Activated naive CD4-positive, alpha-beta T cell treated with anti-CD3 and anti-CD28 coated beads for 36 hours (primary cell): ENCODE measurements around the gene CRK. TPM values are rescaled to one million over a fixed set of nuclear protein-coding genes. Genes with fewer than 3 reads are reported as not detected.

ENCODE experiments used
- CTCF ChIA-PET: fragments of 350-600 bp; sonication (Branson Sonifier 250); formaldehyde crosslinking; loops from one replicate; lab custom pipeline; 2021; ENCODE audit warnings: antibody characterized with exemption; lab: Charles Lee
- DNase-seq: peaks from one replicate; pipeline ENCODE4 v3.0.0-alpha.2; 2020
- H3K27ac Mint-ChIP-seq: one replicate; pipeline ENCODE4 v1.8.0; 2021; ENCODE audit warnings: mild to moderate bottlenecking, mixed read lengths
- H3K27me3 Mint-ChIP-seq: one replicate; pipeline ENCODE4 v1.8.0; 2021; ENCODE audit warnings: low read depth, mixed read lengths
- H3K36me3 Mint-ChIP-seq: one replicate; pipeline ENCODE4 v1.8.0; 2021; ENCODE audit warnings: low read depth, mixed read lengths
- H3K4me1 Mint-ChIP-seq: one replicate; pipeline ENCODE4 v1.8.0; 2021; ENCODE audit warnings: low read depth, mixed read lengths
- H3K4me3 Mint-ChIP-seq: one replicate; pipeline ENCODE4 v1.8.0; 2021; ENCODE audit warnings: mild to moderate bottlenecking, moderate library complexity, mixed read lengths
- H3K9me3 Mint-ChIP-seq: one replicate; pipeline ENCODE4 v1.8.0; 2021; ENCODE audit warnings: mixed read lengths
- intact Hi-C: fragments of 100-400 bp; cut with micrococcal nuclease; formaldehyde crosslinking; loops from one replicate; pipeline ENCODE4 v1.15.1; 2023
- total RNA-seq, 2 experiments: library from RNA; stranded (reverse); gene quantifications; one replicate each; pipeline ENCODE4 v1.2.3, GENCODE V29; 2021

CRK gene
- 10 to 100 TPM; 10.6 to 14.1 TPM for total RNA-seq

DNA sequence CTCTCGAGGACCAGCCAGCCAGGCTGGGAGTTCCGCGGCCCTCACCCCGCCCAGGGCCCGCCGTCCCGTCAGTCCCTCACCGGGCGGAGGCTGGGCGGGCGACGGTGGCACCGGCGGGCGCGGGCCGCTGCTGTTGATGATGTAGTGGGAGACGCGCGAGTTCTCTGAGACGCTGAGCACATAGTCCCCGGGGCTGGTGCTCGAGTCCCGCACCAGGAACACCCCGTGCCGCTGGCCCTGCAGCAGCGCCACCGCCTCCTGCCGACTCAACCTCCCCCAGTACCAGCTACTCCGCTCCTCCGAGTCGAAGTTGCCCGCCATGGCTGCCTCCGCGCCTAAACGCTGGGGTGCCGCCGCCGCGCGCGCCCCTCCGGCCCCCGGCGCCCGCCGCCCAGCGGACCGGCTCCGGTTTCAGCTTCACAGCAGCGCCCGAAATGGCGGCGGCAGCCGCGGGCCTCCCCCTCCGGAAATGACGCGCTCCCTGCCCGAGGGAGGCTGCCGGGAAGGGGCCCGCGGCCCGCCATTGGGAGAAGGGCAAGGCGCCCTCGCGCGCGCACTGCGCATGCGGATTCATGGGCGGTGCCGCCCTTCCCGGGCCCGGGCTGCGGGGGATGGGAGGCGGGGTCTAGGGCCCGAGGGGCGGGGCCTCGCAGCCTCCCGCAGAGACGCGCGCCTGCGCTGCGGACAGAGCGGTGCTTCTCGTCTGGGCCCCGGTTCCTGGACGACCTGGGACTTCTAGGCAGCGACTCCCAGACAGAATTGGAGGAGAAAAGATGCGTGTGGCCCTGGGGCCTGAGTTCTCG is at the start of gene CRK:
Gene CRK, minus strand, starts transcription at position 436 of the 803 bp plus-strand sequence. Its CDS starts 115 bp downstream, at position 321.
- CTCF ChIA-PET: no interaction called here
- intact Hi-C loops: loop anchor here (1.0 to 5.0 kb wide), 5 partner anchors 31 to 106 kb away; partner anchors contain the start of genes INPP5K, PITPNA and YWHAE
- Mint-ChIP-seq H3K9me3 (no peaks in the 10 kb centered on the region), H3K27ac (peak within 1 kb of the TSS; percentile 81), H3K27me3 (peaks cover under 1% of the 10 kb centered on the region), H3K4me3 (peak within 1 kb of the TSS; percentile 86), H3K36me3 (peaks cover 11% of the 10 kb centered on the region), H3K4me1 (peaks cover 57% of the 10 kb centered on the region)
- DNase-seq: peak; percentile 98

DNA sequence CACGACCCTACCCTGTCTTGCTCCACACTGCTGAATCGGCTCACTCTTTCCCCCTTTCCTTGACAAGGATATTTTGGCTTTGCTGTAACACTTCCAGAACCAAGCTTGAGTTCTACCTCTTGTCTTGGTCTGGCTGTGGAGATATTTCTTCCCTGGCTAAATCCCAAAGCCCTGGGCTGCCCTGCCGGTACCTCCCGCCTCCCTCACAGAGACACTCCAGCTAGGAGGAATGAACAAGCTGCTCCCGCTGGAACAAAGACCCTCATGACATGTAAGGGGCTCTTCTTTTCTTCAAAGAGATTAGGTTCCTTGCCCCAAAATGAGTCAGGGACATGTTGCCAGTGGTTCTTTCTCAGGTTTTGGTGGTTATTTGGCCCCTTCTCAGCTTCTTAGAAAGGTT is 49.6 kb upstream of the CRK start:
- CTCF ChIA-PET: interaction anchor here (1.1 to 1.4 kb wide), 2 partner anchors 11 to 125 kb away, joined by 3 to 6 read pairs; partner anchors contain the start of gene INPP5K
- intact Hi-C loops: no loop called here
- Mint-ChIP-seq H3K9me3 (no peaks in the 10 kb centered on the region), H3K27me3 (no peaks in the 10 kb centered on the region), H3K36me3 (peaks cover 6% of the 10 kb centered on the region), H3K4me3 (no peak overlapping the region), H3K27ac (no peak overlapping the region), H3K4me1 (peaks cover 2% of the 10 kb centered on the region)
- no peak for DNase-seq

DNA sequence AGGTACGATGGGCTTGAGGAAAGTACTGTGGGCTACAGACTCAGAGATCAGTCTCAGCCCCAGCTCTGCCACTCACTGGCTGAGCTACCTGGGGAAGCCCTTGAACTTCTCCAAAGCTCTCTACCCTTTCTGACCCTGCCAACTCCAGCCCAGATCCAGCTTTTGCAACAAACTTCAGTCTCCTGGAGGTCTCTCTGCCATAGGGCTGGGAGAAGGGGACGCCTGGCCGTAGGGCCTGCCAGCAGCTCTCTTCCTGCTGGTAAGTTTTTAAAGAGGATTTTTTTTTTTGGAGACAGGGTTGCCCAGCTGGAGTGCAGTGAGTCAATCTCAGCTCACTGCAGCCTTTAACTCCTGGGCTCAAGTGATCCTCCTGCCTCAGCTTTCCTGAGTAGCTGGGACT is 48.8 kb upstream of the CRK start:
- no peak overlapping the region for H3K27ac Mint-ChIP-seq
- CTCF ChIA-PET: interaction anchor here (0.6 to 1.4 kb wide), 5 partner anchors 11 to 140 kb away, joined by 3 to 6 read pairs (median 4); partner anchors contain the start of gene INPP5K
- H3K4me1 Mint-ChIP-seq: peaks cover 2% of the 10 kb centered on the region
- no peak overlapping the region for H3K4me3 Mint-ChIP-seq
- intact Hi-C loops: no loop called here
- no peak for DNase-seq
- no peaks in the 10 kb centered on the region for H3K27me3 Mint-ChIP-seq
- no peaks in the 10 kb centered on the region for H3K9me3 Mint-ChIP-seq
- peaks cover 6% of the 10 kb centered on the region for H3K36me3 Mint-ChIP-seq

DNA sequence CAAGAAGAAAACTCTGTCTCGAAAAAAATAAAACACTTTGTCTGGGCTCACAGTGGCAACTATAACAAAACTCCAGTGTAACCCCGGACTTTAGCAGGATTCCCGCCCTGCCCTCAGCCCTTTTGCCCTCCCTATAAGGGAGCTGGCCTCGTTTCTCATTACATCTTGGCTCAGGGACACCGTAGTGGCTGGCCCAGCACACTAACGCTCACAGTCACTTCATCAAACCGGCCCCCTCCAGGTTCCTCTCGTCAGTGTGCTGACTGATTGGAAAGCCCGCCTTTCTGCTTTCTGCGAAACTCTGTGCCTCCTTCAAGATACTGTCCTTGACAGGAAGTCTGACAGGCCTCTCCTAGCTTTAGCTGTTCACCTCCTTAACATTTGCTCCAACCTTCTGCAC is 47.7 kb upstream of the CRK start:
- Mint-ChIP-seq H3K27me3 (no peaks in the 10 kb centered on the region), H3K27ac (no peak overlapping the region), H3K4me3 (no peak overlapping the region), H3K9me3 (no peaks in the 10 kb centered on the region), H3K4me1 (no peaks in the 10 kb centered on the region), H3K36me3 (peaks cover 6% of the 10 kb centered on the region)
- intact Hi-C loops: no loop called here
- DNase-seq: no peak
- CTCF ChIA-PET: interaction anchor here (1.2 kb wide), 1 partner anchor 29 kb away, joined by 3 read pairs; no protein-coding TSS in a partner anchor

DNA sequence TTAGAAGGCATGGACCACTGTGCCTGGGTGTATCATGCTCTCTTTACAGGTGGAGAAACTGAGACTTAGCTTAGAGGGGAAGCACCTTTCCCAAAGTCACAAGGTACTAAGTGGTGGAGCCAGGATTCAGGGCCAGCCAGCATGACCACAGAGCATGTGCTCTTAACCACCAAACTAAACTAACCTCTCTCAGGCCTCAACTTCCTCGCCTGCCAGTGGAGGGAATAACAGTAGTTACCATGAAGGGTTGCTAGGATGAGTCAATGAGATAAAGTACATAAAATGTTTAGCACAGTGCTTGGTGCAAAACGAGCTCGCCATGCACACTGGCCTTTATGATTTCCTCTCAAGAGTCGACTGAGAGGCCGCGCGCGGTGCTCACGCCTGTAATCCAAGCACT is 42.8 kb upstream of the CRK start:
- H3K27ac Mint-ChIP-seq: no peak overlapping the region
- intact Hi-C loops: no loop called here
- DNase-seq: no peak
- H3K27me3 Mint-ChIP-seq: no peaks in the 10 kb centered on the region
- CTCF ChIA-PET: no interaction called here
- no peaks in the 10 kb centered on the region for H3K4me1 Mint-ChIP-seq
- H3K4me3 Mint-ChIP-seq: no peak overlapping the region
- no peaks in the 10 kb centered on the region for H3K36me3 Mint-ChIP-seq
- H3K9me3 Mint-ChIP-seq: no peaks in the 10 kb centered on the region

DNA sequence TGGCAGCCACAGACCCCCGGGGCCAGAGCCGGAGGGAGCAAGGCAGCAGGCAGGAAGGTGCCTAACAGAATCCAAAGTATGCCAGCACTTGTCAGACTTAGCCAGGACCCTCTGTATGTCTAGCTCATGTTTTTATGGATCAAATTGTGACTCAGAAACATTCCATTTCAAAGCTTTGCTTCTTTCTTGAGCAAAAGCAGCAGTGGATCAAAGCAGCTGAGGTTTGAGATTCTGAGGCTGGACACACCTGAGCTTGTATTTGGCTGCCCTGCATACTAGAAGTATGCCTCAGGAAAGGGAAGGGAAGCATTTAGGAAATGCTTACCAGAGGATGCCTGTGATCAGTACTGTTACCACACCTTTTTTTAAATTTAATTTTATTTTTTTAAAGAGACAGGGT is 42.2 kb upstream of the CRK start:
- CTCF ChIA-PET: no interaction called here
- Mint-ChIP-seq H3K36me3 (no peaks in the 10 kb centered on the region), H3K27me3 (no peaks in the 10 kb centered on the region), H3K4me3 (no peak overlapping the region), H3K9me3 (no peaks in the 10 kb centered on the region), H3K27ac (no peak overlapping the region), H3K4me1 (no peaks in the 10 kb centered on the region)
- intact Hi-C loops: no loop called here
- no peak for DNase-seq

DNA sequence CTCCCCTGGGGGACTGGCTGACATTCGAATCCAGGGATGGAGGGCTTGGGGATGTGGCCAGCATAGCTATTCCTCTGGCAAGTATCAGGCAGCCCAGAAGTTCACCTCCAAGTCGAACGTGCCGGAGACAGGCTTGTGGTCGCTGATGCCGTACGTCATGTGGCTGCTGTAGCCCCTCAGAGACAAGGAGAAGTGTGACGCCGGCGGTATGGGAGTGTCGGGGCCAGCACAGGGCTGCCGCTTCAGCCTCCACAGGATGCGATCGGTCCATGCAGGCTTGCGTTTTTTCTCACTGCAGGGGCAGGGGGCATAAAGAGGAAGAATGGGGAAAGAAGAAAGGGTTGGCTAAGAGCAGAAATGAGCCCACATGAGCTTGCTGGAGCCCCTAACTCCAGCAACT is 41.8 kb upstream of the CRK start:
- Mint-ChIP-seq H3K4me3 (no peak overlapping the region), H3K9me3 (no peaks in the 10 kb centered on the region)

DNA sequence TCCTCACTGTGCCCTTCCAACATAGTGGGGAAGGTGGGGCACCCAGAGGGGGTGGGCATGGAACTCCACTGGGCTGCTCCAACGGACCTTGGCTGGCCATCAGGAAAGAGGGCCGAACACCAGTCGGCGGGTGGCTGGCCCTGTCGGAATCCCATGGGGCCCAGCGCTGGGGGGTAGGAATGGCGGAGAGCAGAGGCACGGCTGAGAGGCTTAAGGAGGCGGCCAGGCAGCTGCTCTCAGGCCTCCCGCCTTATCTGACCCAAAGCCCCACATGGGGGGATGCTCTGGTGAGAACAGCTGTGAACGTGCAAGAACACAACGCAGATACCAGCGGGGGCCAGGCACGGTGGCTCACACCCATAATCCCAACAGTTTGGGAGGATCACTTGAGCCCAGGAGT is 40.8 kb upstream of the CRK start:
- no peak overlapping the region for H3K27ac Mint-ChIP-seq
- no peaks in the 10 kb centered on the region for H3K36me3 Mint-ChIP-seq
- no peaks in the 10 kb centered on the region for H3K9me3 Mint-ChIP-seq
- intact Hi-C loops: no loop called here
- peaks cover 8% of the 10 kb centered on the region for H3K4me1 Mint-ChIP-seq
- no peak for DNase-seq
- CTCF ChIA-PET: no interaction called here
- no peak overlapping the region for H3K4me3 Mint-ChIP-seq
- H3K27me3 Mint-ChIP-seq: peaks cover 5% of the 10 kb centered on the region

More for the DNA sequence above, 41.8 kb upstream of the CRK start:
- DNase-seq: no peak
- CTCF ChIA-PET: no interaction called here
- Mint-ChIP-seq H3K27ac (no peak overlapping the region), H3K36me3 (no peaks in the 10 kb centered on the region), H3K27me3 (no peaks in the 10 kb centered on the region), H3K4me1 (peaks cover 2% of the 10 kb centered on the region)
- intact Hi-C loops: no loop called here

DNA sequence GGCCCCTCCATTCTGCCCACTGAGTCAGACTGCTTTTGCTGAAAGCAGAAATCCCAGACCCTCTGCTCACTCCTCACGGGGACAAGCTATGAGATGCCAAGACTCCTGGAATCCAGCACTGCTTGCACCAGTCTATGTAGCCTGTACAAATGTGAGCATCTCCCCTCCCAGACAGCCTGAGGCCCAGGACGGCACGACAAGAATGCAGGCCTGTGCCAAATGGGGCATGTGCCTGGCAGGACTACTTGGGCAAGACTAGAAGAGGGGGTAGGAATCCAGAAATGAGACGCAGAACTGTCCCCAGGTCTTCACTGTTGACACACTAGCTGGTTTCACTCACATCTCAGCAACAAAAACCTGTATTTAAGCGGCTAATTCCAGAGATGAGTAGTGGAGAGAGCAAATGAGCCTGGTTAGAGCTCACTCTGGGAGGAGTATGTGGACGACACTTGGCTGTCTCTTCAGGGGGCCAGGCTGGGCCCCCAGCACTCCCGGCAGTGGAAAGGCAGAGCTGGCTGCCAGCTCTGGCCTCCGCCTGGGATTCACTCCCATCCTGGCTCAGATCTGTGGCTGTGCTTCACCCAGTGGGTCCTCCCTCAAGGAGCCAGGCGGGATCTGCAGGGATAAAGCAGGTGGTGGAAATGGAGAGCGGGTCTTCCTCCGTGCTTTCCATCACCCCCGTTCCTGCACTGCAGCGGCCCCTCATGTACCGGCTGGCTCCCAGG is 39.4 kb upstream of the CRK start:
- Mint-ChIP-seq H3K27me3 (peaks cover 6% of the 10 kb centered on the region), H3K36me3 (no peaks in the 10 kb centered on the region), H3K9me3 (no peaks in the 10 kb centered on the region), H3K27ac (no peak overlapping the region), H3K4me1 (peaks cover 11% of the 10 kb centered on the region), H3K4me3 (no peak overlapping the region)
- CTCF ChIA-PET: interaction anchor here (1.0 to 1.1 kb wide), 2 partner anchors 15 to 130 kb away, joined by 3 read pairs; no protein-coding TSS in a partner anchor
- no peak for DNase-seq
- intact Hi-C loops: no loop called here

DNA sequence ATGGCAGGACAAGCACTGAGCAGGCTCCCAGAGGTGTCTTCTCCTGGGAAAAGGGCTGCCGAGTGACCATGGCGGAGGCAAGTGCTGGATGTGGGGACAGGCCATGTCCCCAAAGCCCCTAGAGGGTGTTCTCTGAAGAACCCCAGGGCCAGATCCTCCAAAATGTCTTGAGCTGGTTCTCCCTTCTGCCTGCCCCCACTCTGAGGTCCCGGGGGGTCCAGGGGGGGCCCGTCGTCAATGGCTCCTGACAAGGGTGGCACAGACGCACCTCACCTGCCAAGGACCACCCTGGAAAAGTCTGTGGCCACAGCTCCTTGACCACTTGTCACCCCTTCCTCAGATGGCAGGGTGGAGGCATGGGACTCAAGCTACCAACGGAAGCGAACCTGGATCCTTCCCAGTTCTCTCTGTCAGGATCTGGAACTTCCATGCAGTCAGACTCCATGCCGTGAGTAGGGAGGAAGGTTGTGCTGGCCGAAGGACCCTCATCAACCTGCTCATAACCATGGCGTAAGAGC is 38.8 kb upstream of the CRK start:
- CTCF ChIA-PET: interaction anchor here (1.0 to 1.1 kb wide), 2 partner anchors 16 to 130 kb away, joined by 3 read pairs; no protein-coding TSS in a partner anchor
- peaks cover 15% of the 10 kb centered on the region for H3K4me1 Mint-ChIP-seq

DNA sequence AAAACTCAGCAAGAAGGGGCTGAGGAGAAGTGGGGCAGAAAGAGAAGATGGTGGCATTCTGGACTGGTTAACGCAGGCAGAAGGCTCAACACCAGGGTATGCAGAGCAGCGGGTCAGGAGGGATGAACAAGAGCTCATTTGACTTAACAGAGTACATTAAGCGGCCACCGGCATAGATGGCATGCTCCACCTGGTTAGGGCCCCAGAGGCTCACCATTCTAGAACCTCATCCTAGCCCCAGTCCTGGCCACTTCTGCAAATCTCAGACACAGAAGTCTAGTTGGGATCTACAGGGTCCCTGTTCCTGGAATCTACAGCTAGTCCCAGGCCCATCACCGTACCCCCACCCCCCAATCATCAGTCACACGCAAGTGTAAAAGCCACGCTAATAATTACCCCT is 38.2 kb upstream of the CRK start:
- Mint-ChIP-seq H3K4me1 (peaks cover 15% of the 10 kb centered on the region), H3K27ac (no peak overlapping the region), H3K4me3 (no peak overlapping the region), H3K36me3 (no peaks in the 10 kb centered on the region), H3K9me3 (no peaks in the 10 kb centered on the region), H3K27me3 (peaks cover 6% of the 10 kb centered on the region)
- CTCF ChIA-PET: no interaction called here
- intact Hi-C loops: no loop called here
- no peak for DNase-seq

More for the DNA sequence above, 38.8 kb upstream of the CRK start:
- H3K4me3 Mint-ChIP-seq: no peak overlapping the region
- no peaks in the 10 kb centered on the region for H3K36me3 Mint-ChIP-seq
- no peak for DNase-seq
- peaks cover 6% of the 10 kb centered on the region for H3K27me3 Mint-ChIP-seq
- H3K27ac Mint-ChIP-seq: no peak overlapping the region
- intact Hi-C loops: no loop called here
- H3K9me3 Mint-ChIP-seq: no peaks in the 10 kb centered on the region

DNA sequence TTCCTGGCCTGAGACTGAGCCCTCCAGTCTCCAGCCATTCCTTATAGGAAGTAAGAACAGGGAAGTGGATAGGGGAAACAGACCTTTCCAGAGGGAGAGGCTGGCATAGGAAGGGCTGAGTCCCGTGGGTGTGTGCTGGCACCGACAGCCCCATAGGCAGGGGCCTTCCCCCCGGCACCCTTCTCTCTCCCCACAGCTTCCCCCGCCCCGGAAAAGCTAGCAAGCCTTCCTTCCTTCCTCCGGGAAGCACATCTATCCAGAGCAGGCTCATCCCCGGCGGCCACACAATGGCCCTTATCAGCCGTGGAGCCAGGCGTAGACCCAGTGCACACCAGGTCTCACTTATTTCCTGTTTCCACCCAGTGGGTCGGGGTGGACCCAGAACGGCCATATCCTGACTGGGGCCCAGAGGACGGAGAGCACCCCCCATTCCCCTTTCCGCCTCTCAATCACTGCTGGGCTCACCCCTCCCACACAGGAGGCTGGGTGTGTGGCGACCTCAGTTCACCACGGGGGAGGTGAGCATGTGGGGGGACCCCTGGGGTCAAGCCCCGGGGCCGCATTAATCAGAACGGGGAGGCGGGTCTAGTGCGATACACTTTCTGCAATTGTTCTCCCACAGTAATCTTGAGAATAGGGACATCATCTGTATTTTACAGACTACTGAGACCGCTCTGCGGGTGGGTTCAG is 37.4 kb upstream of the CRK start:
- Mint-ChIP-seq H3K4me3 (no peak overlapping the region), H3K27ac (no peak overlapping the region), H3K9me3 (no peaks in the 10 kb centered on the region), H3K27me3 (peaks cover 6% of the 10 kb centered on the region), H3K36me3 (no peaks in the 10 kb centered on the region), H3K4me1 (peaks cover 16% of the 10 kb centered on the region)
- intact Hi-C loops: no loop called here
- DNase-seq: no peak
- CTCF ChIA-PET: no interaction called here
